ENCODE results near the gene NUTM1.
"Not testable (repeated sequence)": the region's sequence is repeated elsewhere in the genome, so short reads cannot be mapped to it uniquely, and the experiment has no call there.

DNA sequence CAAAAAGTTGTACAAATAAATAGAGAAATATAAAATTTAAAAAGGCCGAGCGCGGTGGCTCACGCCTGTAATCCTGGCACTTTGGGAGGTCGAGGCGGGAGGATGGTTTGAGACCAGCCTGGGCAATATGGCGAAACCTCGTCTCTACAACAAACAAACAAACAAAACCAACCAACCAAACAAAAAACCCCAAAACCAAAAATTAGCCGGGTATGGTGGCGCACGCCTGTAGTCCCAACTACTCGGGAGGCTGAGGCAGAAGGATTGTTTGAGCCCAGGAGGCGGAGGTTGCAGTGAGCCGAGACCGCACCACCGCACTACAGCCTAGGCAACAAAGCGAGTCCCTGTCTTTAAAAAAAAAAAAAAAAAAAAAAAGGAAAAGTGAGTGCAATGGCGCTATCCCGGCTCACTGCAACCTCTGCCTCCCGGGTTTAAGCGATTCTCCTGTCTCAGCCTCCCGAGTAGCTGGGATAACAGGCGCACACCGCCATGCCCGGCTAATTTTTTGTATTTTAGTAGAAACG is 840 bp upstream of the NUTM1 start:
- not testable (repeated sequence) for TF ChIP-seq POLR2A, CTCF, POLR2AphosphoS5 (IDR thresholded peaks at IDR 0.05)
